ENCODE data around the gene REEP3.
"Not testable (repeated sequence)": the region's sequence is repeated elsewhere in the genome, so short reads cannot be mapped to it uniquely, and the experiment has no call there.

REEP3 gene

DNA sequence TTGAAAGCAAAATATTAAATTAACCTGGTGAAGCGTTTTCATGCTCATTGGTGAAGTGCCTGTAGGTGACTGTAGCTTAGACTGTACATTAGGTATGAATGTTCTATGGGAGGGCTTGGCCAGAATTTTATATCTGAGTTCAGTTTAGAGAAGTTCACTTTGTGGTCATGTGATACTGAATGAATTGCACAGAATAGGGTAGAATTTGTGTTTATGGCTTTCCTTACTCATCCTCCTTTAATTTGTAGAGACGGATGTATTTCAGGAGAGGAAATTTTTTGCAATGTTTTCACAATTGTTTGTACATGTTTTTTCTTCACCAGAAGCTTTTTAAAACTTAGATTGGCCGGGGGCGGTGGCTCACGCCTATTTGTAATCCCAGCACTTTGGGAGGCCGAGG is 32.3 kb downstream of the REEP3 start:
- DNase-seq = no peak

DNA sequence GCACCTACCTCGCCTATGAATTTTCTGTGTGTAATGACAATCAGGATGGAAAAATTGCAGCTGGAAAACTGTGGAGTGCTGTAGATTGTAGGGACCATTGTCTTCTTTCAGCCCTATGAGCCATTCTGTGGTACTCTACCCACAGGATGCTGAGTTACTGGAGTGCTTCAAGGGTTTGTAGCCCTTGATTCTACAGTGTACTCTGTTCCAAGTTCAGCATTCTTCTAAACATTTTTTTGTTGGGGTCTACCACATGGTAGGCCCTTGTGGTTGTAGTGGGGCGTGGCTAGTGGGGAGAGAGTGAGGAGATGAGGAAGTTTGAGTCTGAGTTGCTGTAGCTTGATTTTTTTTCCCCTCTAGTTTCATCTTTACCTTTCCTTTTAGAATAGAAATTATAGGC is 33.5 kb downstream of the REEP3 start:
- DNase-seq = no peak

DNA sequence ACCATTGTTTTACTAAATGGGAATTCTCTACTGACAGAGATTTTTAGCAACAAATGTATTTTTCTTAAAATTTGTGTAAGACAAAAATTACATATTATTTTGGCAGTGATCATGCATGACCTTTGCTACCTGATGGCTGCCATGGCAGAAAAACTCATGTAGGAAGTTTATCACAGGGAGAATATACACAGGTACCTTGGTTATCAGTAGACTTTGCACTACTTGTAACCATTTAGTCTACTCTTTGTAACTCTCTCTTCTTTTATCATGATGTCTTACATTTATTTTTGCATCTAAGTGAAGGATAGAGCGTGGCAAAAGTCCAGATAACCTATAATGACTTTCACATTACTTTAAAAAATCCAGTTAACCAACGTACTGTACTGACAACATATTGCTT is 34.1 kb downstream of the REEP3 start:
- DNase-seq = no peak

DNA sequence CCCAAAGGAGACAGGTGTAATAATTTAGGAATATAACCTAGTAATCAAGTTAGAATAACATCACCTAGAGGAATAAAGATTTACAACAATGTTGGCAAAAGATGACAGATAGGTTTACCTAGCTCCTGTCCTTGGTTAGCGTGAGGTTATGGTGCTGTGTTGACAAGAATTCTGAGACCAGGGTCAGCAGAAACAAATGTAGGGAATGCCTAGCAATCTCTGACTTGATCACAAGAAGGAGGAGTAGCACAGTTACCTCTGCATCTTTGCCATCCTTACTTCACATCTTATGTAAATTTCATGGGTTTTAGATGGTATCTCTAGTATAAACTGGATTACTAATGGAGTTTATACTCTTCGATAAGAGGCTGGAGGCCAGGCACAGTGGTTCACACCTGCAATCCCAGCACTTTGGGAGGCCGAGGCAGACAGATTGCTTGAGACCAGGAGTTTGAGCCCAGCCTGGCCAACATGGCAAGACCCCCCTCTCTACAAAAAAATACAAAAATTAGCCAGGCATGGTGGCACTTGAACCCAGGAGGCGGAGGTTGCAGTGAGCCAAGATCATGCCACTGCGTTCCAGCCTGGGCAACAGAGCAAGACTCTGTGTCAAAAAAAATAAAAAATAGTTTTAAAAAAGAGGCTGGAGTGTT is 37.1 kb downstream of the REEP3 start:
- DNase-seq = no peak

DNA sequence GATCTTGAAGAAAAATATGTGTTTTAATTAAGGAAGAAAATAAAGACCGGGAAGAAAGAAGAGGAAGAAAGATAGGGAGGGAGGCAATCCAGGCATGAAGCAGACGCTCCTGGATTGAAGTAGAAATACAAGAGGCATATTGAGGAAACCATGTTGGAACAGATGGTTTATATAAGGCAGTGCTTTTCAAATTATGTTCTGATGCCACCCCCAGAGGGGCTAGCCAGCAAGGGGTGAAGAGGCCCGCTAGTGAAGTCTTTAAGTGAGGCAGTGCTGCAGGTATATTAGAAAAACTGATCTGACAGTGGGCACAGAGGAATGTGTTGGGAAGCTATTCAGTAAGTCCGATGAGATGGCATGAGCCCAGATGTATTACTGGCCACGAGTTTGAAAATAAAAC is 40.1 kb downstream of the REEP3 start:
- peak; percentile 22 for DNase-seq

DNA sequence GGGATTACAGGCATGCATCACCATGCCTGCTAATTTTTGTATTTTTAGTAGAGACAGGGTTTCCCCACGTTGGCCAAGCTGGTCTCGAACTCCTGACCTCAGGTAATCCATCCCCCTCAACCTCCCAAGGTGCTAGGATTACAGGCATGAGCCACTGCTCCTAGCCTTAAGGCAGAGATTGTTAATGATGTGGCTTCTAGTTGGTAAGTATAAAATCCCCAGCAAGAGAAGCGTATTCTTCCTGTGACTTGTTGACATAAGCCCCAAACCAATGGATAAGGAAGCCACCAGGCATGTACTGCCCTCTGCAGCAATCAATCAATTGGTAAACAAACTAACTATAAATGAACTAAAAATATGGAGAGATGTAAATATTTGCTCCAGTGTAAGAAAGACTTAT is 41.2 kb downstream of the REEP3 start:
- no peak for DNase-seq

DNA sequence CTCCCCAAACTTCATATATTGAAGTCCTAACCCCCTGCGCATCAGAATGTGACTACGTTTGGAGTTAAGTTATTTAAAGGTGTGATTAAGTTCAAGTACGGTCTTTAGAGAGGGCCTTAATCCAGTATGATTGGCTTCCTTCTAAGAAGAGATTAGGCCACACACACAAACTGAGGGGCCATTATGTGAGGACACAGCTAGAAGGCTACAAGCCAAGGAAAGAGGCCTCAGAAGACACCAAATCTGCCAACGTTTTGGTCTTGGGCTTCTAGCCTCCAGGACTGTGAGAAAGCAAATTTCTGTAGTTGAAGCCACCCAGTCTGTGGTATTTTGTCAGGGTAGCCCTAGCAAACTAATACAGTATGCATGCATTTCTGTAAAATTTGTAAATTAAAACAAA is 41.7 kb downstream of the REEP3 start:
- peak; percentile 20 for DNase-seq

DNA sequence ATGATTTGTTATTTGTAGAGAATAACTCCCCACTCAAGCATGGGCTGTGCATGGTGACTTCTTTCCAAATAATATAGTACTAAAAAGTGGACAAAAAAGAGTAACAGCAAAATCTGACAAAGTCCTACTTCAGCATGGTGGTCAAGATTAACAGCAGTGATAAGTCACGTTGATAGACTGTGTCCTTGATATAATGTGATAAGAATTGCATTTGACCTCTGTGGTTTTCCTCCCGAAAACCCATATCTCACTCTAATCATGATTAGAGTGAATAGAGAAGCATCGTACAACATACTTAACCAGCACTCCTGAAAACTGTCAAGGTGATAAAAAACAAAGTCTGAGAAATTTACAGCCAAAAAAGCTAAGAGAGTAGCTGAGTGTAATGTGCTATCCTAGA is 42.4 kb downstream of the REEP3 start:
- DNase-seq = no peak

DNA sequence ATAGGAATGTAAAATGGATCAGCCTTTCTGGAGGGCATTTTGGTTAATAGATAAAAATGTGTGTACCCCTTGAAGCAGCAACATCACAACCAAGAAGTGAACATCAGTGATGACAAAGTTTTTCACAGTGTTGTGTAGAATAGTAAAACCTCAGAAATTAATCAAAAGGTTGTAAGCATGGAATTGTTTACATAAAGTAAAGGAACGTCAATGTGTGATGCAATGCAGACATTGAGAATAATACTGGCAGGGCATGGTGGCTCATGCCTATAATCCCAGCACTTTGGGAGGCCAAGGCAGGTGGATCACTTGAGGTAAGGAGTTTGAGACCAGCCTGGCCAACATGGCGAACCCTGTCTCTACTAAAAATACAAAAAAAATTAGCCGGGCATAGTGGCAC is 43.5 kb downstream of the REEP3 start:
- DNase-seq = not testable (repeated sequence)

DNA sequence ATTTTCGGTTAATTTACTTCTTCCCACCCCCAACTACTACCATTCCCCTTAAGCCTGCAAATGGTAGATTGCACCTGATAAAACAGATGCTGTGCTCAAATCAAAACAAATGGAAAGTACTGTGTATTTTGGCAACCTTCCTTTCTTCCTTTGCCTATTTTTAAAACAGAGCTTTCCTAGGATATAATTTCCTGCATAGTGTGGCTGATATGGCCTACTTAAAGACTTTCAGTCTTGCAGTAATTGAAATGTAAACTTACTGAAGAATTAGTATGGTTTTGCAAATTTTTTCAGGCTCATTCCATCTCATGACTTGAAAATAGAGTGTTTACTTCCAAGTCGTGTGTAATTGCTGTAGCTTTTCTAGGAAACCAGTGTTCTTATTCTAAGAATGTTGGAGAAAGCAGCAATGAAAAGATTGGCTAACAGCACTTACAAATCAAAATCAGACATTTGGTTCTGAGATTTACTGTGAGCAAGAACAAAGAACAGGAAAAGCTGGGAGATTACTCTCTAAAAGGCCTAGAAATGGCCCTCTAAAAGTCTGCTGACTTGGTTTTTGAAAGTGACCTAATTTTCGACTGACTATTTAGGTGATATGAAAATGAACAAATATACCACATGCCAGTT is 52.0 kb downstream of the REEP3 start:
- no peak for DNase-seq

DNA sequence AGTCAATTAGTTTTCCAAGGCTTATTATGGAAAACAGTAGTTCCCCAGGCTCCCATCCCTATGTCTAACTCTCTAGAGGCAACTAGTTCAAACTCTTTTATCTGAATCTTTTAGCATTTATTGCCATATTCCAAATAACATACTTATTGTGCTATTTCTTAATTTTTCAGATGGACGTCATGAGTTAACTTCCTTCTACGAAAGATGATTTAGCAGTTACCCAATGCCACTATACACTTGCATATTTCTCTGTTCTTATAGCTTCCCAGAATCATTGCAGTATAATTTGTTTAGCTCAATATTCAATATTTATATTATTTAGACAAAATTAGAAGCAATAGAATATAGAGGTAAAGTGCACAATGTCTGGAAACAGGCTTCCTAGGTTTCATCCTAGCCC is 52.8 kb downstream of the REEP3 start:
- no peak for DNase-seq

DNA sequence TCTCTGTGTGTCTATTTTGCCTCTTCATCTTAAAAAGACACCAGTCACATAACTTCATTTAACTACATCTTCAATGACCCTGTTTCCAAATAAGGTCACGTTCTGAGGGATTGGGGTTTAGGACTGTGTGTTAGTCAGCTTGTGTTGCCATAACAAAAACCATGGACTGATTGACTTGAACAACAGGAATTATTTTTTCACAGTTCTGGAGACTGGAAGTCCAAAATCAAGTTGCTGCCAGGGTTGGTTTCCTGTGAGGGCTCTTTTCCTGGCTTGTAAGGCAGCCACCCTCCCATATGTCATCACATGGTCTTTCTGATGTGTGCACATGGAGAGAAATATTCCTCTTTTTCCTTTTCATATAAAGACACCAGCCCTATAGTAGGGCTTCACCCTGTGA is 55.3 kb downstream of the REEP3 start:
- DNase-seq = no peak

DNA sequence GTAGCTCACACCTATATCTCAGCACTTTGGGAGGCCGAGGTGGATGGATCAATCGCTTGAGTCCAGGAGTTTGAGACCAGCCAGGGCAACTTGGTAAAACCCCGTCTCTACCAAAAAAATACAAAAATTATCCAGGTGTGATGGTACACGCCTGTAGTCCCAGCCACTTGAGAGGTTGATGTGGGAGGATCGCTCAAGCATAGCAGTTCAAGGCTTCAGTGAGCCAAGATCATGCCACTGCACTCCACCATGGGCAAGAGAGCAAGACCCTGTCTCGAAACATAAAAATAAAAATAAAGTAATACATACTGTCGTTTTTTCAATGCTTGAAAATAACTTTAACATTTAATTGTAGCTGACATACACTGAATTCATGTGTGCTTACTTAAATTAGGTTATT is 57.3 kb downstream of the REEP3 start:
- DNase-seq = no peak

DNA sequence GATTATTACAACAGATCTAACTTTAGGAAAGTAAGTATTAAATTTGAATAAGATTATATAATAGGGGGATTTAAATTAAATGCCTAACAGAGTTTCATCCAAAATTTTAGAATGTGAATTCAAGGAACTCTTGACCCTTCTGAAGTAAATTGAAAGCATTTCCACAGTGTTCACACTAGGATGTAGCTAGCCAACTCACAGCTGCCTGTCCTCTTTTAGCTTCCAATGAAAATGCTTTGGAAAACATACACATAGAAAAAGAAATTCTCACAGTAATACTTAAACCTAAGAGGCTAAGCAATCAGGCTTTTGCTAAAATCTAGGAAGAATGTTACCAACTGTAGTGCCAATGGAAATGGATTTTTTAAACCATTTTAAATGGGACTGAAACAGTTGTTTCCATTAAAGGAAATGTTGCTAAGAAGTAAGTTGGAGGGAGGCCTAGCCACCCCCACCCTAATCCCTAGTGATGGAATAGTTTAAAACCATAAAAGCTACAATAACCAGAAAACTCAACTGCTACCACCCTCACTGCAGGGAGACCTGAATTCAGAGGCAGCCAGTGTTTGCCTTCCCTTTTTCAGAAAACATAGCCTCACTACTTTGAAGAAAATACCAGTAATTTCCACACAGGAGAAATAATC is 58.3 kb downstream of the REEP3 start:
- DNase-seq = no peak

DNA sequence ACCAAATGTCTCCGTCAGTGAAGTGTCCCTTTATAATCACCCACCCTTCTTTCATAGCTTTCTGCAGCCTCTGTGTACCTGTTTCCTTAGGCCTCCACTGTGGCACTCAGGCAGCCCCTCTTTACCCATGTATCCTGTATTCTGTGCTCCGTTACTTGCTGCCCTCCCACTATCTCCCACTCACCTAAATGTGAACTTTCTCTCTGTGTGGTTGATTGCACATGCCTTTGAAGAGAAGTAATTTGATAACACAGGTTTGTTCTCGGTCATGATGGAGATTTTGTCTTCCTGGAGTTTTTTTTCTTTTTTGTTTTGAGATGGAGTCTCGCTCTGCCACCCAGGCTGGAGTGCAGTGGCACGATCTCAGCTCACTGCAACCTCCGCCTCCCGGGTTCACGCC is 61.5 kb downstream of the REEP3 start:
- no peak for DNase-seq

DNA sequence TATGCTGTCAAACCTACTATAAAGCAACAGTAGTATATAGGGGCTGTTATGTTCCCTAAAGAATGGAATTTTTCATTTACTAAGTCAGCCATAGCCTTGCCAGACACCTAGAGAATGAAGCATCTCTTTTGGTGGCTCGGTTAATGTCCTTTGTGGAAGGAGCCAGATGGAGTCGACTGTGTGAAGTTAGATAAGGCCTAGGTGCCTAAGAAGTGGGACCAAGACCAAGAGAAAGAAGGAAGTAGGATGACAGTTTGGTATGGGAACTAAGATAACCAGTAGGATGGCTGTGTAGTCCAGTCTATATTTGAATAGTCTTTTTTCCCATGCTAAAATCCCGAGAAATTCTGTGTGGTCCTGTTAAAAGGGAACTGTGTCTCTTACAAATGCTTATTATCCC is 62.2 kb downstream of the REEP3 start:
- no peak for DNase-seq

DNA sequence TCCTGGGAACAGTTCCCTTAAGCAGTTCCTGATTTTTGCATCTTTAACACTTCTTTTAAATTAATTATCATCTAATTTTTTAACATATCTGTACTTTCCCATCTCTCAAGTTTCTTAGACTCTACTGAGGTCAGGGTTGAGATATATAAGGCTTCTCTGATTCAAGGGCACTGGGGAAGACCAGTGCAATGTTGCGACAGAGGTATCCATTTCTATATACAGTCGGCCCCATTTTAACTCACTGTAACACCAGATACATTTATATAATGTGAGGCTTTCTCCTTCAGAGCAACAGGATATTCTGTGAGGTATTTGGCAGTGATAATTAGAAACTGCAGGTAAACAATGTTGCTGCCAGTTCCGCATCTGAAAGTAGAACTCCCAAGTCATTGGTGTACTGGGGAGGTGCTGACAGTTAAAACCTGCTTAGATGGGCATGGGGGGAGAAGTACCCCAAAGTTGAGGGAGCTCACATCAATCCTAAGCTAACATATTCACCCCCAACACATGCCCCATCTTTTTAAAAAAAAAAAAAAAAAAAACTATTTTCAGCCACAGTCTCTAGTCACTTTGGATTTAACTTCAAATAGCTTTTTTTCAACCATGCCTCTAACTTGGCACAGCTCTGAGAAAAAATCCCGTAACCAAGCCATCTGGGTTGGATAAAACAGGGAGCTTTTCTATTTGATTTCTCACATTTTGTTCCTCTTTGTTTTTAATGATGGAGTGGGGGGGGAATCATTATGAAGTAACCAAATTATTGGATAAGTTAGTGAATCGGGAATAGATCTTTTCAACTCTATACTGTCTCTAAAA is 62.9 kb downstream of the REEP3 start:
- DNase-seq = no peak

DNA sequence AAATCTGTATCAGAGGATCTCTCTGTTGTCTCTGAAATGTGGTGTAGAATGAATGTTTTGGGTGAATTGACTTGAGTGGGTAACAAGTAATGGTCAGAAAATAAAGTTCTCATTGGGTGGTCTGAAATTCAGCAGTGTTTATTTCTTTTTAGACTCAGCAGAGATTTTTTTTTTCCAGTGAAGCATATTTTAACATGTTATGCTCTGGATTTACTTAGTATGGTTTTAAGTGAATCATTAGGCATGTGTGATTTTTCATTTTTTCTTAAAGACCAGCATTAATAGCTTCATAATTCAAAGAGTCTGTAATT is 63.5 kb downstream of the REEP3 start:
- no peak for DNase-seq

DNA sequence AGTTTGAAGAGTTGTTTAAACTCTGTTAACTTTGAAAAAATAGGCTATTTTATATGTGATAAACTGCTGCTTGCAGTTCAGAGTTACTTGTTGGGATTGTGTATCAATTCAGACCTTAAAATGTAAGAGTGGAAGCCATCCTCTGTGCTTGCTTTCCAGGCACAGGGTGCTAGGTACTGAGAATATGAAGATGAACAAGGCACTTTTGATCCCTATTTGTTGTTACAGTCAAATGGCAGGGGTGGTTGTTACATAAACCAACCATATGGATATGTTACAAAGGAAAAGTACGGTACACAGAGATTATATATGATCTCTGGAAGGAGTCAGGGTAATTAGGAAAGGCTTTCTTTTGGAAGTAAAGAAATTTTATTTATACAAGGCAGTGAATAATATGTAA is 63.8 kb downstream of the REEP3 start:
- DNase-seq = no peak

DNA sequence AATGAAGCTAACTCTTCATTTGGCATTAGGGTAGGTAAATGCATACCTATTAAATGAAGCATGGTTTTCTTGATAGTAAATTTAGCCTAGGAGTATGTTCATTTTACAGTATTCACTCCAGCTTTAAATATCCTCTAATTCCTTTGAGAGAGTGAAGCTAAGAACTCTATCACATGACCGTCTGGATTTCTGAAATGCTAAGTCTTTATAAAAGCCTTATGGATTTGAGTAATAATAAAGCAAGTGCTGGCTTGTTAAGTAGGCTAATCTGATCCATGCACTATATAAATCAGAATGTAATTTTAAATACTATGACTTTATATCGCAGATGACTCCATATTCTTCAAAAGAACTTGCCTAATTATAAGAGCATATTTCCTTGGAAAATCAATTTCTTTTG is 64.8 kb downstream of the REEP3 start:
- no peak for DNase-seq

DNA sequence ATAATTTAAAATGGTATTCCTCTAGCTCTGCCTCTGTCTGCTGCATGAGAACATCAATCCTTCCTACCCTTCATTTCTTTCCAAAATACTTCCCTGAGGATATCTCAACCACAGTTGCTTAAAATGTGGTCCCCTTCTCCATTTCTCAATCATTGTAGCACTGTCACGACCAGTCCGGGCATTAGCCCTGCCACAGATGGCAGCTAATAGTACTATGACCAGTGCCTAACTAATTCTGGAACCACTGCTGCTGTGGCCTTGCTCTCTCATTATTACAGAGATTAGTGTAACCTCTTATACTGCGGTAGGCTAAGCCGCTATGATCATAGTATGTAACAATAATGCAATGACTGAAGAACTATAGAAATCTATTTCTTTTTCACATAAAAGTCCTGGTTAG is 66.0 kb downstream of the REEP3 start:
- DNase-seq = peak; percentile 16

DNA sequence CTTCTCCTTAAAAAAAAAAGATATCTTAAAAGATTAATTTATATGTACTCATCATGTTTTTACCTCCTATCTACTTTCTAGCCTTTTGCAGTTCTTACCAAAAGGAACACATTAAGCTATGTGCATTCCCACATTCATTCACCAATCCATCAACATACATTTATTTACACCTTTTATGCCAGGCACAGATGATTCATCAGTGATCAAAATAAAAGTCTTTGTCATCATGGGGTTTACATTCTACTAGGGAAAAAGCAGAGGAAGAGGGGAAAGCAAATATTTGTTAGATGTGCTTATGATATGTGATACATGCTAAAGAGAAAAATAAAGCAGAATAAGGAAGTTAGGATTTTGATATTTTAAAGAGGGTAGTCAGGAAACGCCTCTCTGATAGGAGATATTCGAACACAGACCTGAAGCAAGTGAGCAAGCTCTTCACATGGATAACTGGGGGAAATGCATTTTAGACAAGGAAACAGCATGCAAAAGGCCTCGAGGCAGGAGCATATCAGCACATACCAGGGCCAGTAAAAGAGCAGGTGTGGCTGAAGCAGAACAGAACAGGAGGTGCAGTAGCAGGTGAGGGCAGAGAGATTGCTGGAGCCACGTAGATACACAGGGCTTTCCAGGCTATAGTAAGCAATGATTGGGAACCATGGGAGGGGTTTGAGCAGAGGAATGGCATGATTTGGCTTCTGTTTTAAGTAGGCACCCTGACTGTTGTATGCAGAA is 67.4 kb downstream of the REEP3 start:
- DNase-seq = no peak

Measured in NCI-H524 treated with DMSO at 0.1 percent for 48 hours (cell line).